Loucy (cell line): ENCODE results near the gene CBFB.

ENCODE experiments used
- H2AFZ ChIP-seq: fragments of 200-600 bp; sonication (generic); 2 replicates; pipeline ENCODE4 v1.6.0; 2016; ENCODE audit warnings: antibody characterized with exemption, mild to moderate bottlenecking, low read length, moderate library complexity
- H3F3A ChIP-seq: fragments of 200-600 bp; 2 replicates; pipeline ENCODE4 v1.6.0; 2016; ENCODE audit warnings: antibody characterized with exemption, low read depth, mild to moderate bottlenecking
- H3K27me3 ChIP-seq: fragments of 200-600 bp; sonication (generic); 2 replicates; pipeline ENCODE4 v1.6.1; 2014; ENCODE audit warnings: low read length, mild to moderate bottlenecking; ENCODE audit not compliant: insufficient read depth, poor library complexity, severe bottlenecking
- H3K36me3 ChIP-seq: fragments of 200-600 bp; sonication (generic); 2 replicates; pipeline ENCODE4 v1.6.1; 2016; ENCODE audit warnings: low read length; ENCODE audit not compliant: insufficient read depth
- H3K4me1 ChIP-seq: fragments of 200-600 bp; sonication (generic); 2 replicates; pipeline ENCODE4 v1.5.1; 2014; ENCODE audit warnings: low read length, mild to moderate bottlenecking; ENCODE audit not compliant: insufficient read depth, poor library complexity, severe bottlenecking
- H3K4me2 ChIP-seq: fragments of 200-600 bp; sonication (generic); 2 replicates; pipeline ENCODE4 v1.6.0; 2014; ENCODE audit warnings: antibody characterized with exemption, low read length, low read depth, mild to moderate bottlenecking; ENCODE audit not compliant: poor library complexity, severe bottlenecking
- H3K4me3 ChIP-seq: fragments of 200-600 bp; sonication (generic); 2 replicates; pipeline ENCODE4 v1.5.1; 2014; ENCODE audit warnings: low read length, mild to moderate bottlenecking, mixed read lengths; ENCODE audit not compliant: poor library complexity, severe bottlenecking
- H3K79me2 ChIP-seq: fragments of 200-600 bp; sonication (generic); 2 replicates; pipeline ENCODE4 v1.6.1; 2014; ENCODE audit warnings: low read length; ENCODE audit not compliant: insufficient read depth
- H3K9ac ChIP-seq: fragments of 200-600 bp; sonication (generic); 2 replicates; pipeline ENCODE4 v1.6.0; 2014; ENCODE audit warnings: mild to moderate bottlenecking, low read depth, low read length, moderate library complexity; ENCODE audit not compliant: poor library complexity, severe bottlenecking
- H3K9me2 ChIP-seq: fragments of 200-600 bp; sonication (generic); replicated peaks from 2 replicates; pipeline ENCODE4 v1.6.1; 2016; ENCODE audit warnings: low read depth, low read length, mixed read lengths
- H3K9me3 ChIP-seq: fragments of 200-600 bp; sonication (generic); 2 replicates; pipeline ENCODE4 v1.6.1; 2014; ENCODE audit warnings: mild to moderate bottlenecking, antibody characterized with exemption, low read length, low read depth; ENCODE audit not compliant: insufficient read depth
- H4K20me1 ChIP-seq: fragments of 200-600 bp; sonication (generic); 2 replicates; pipeline ENCODE4 v1.6.0; 2014; ENCODE audit warnings: antibody characterized with exemption, low read length, mild to moderate bottlenecking; ENCODE audit not compliant: insufficient read depth, poor library complexity, severe bottlenecking
- EZH2phosphoT487 ChIP-seq: fragments of 200-600 bp; IDR thresholded peaks from 2 replicates; pipeline ENCODE4 v1.6.1; 2018; ENCODE audit warnings: antibody characterized with exemption, mild to moderate bottlenecking, moderate library complexity, borderline replicate concordance
- TF ChIP-seq, protein P1 (sequence below): fragments of 200-600 bp; sonication (generic); conservative IDR thresholded peaks from 2 replicates; pipeline ENCODE4 v1.5.1; 2014; ENCODE audit warnings: mild to moderate bottlenecking, antibody characterized with exemption, low read length

CBFB gene

GRCh38 chr16:67023689-67024088, 5.3 kb upstream of the CBFB start:
- Histone ChIP-seq H3K4me1 (peaks cover 15% of the 10 kb centered on the region), H3K9ac (no peak overlapping the region), H4K20me1 (no peaks in the 10 kb centered on the region), H2AFZ (no peak overlapping the region), H3K9me3 (no peaks in the 10 kb centered on the region), H3K79me2 (peaks cover 5% of the 10 kb centered on the region; the same call in 1 of the 2 replicates), H3K27me3 (no peaks in the 10 kb centered on the region), H3K36me3 (no peaks in the 10 kb centered on the region), H3K9me2 (no peaks in the 10 kb centered on the region), H3K4me3 (no peak overlapping the region), H3F3A (no peaks in the 10 kb centered on the region), H3K4me2 (no peak overlapping the region)
- TF ChIP-seq, protein P1, sequence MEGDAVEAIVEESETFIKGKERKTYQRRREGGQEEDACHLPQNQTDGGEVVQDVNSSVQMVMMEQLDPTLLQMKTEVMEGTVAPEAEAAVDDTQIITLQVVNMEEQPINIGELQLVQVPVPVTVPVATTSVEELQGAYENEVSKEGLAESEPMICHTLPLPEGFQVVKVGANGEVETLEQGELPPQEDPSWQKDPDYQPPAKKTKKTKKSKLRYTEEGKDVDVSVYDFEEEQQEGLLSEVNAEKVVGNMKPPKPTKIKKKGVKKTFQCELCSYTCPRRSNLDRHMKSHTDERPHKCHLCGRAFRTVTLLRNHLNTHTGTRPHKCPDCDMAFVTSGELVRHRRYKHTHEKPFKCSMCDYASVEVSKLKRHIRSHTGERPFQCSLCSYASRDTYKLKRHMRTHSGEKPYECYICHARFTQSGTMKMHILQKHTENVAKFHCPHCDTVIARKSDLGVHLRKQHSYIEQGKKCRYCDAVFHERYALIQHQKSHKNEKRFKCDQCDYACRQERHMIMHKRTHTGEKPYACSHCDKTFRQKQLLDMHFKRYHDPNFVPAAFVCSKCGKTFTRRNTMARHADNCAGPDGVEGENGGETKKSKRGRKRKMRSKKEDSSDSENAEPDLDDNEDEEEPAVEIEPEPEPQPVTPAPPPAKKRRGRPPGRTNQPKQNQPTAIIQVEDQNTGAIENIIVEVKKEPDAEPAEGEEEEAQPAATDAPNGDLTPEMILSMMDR, result no peak
- TF ChIP-seq EZH2phosphoT487, result no peak

DNA sequence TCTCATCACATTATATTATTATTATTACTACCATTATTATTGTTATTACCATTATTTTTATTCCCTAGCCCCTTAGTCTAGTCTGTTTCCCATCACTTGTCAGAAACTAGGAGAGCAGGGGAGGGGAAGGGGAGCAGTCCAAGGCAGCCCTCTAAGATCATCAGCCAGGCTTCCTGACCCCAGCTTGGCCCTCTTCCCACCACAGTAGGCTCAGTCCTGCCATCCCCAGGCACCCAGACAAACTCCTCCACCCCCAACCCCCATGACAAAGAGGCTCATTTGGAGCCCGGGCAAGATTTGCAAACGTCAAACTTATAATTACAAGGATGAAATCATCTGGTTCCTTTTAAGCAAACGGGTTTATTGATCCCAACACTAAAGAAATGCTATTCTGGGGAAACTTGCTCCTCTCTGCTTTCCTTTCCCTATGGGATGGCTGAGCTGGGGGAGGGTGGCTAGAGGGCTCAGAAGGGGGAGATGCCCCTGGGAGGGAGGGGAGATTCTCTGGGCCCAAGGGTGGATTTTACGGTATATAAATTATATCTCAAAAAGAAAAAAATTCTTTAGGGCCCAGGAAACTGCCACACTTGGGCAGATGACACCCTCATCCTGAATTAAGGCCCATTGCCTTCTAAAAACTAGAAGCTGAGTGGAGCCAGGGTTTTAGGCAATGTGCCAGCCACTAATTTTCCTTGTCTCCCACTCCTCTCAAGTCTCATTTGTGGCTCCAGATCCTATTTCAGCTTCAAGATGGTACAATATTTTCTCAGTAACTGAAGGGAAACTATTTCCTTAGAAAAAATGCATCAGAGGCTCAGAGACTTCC, 4.4 kb upstream of the CBFB start:
- H3K4me3 ChIP-seq, result no peak overlapping the region
- no peaks in the 10 kb centered on the region for H3K27me3 ChIP-seq
- no peaks in the 10 kb centered on the region for H4K20me1 ChIP-seq
- no peaks in the 10 kb centered on the region for H3K9me3 ChIP-seq
- H3K4me2 ChIP-seq, result no peak overlapping the region
- peaks cover 16% of the 10 kb centered on the region for H3K4me1 ChIP-seq
- no peak overlapping the region for H3K9ac ChIP-seq
- no peaks in the 10 kb centered on the region for H3F3A ChIP-seq
- H3K9me2 ChIP-seq, result no peaks in the 10 kb centered on the region
- H3K36me3 ChIP-seq, result no peaks in the 10 kb centered on the region
- peaks cover 10% of the 10 kb centered on the region for H3K79me2 ChIP-seq
- H2AFZ ChIP-seq, result no peak overlapping the region
- TF ChIP-seq EZH2phosphoT487, result no peak
- TF ChIP-seq, protein P1, result no peak

DNA sequence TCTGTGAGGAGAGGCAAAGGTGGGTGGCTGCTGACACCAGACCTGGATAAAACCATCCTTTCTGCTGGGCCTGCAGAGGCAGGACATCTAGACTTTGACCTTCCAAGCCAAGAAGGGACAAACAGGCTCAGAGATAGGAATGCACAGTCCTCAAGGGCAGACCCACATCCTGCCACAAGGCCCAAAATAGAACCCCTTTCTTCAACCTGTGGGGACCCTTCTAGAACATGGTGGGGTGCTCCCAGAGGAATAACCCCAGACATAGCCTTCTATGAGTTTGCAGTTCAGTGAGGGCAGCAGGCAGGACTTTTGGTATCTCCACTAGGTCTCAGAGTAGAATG, 3.8 kb upstream of the CBFB start:
- Histone ChIP-seq H4K20me1 (peaks cover 4% of the 10 kb centered on the region), H3F3A (no peaks in the 10 kb centered on the region), H3K27me3 (no peaks in the 10 kb centered on the region), H3K36me3 (no peaks in the 10 kb centered on the region), H3K4me1 (peaks cover 17% of the 10 kb centered on the region), H2AFZ (no peak overlapping the region), H3K4me3 (no peak overlapping the region), H3K9me2 (no peaks in the 10 kb centered on the region), H3K9ac (no peak overlapping the region), H3K9me3 (no peaks in the 10 kb centered on the region), H3K4me2 (no peak overlapping the region), H3K79me2 (peaks cover 16% of the 10 kb centered on the region)
- no peak for TF ChIP-seq EZH2phosphoT487
- TF ChIP-seq, protein P1, result no peak
